ENCODE results near the gene VANGL2. TPM values are rescaled to one million over a fixed set of nuclear protein-coding genes. Genes with fewer than 3 reads are reported as not detected.

VANGL2 gene
- total and polyA plus RNA-seq, 2 of the 8 experiments (the other 6 are each of a cell fraction or from before 2014, with no cell fraction given), result 62.5 to 118 TPM

GRCh38 chr1:160431571-160431970 is 31.2 kb downstream of the VANGL2 start:
- Histone ChIP-seq H3K27ac (ENCODE audit: low read depth, low read length) (no peak overlapping the region), H4K8ac (ENCODE audit: extremely low read depth, insufficient read depth, low read length) (no peak overlapping the region), H3K9me3 (ENCODE audit: insufficient read depth in 2 of 2, low read depth in 1 of 2, low read length in 1 of 2) (no peaks in the 10 kb centered on the region), H2BK12ac (ENCODE audit: low read depth, low read length) (no peak overlapping the region), H4K20me1 (replicated peaks in 1 of 2; ENCODE audit: control insufficient read depth in 1 of 2, insufficient read depth in 2 of 2, low read length in 2 of 2) (peaks cover 0 to 3% of the 10 kb centered on the region in 2 experiments), H3K56ac (replicated peaks; ENCODE audit: insufficient read length, low read depth, low read length) (no peak overlapping the region), H3K4me3 (ENCODE audit: extremely low read depth in 1 of 4, insufficient read depth in 2 of 4, low read depth in 3 of 4, low read length in 4 of 4) (no peak overlapping the region), H2BK20ac (ENCODE audit: low read length) (no peak overlapping the region), H2BK120ac (replicated peaks; ENCODE audit: low read depth, low read length) (no peak overlapping the region), H3K4me1 (replicated peaks in 1 of 4; ENCODE audit: control insufficient read depth in 3 of 4, insufficient read depth in 4 of 4, low read length in 3 of 4) (no peaks in the 10 kb centered on the region), H3K4me2 (ENCODE audit: insufficient read depth in 1 of 2, low read depth in 2 of 2, low read length in 2 of 2) (no peak overlapping the region), H2BK5ac (ENCODE audit: low read depth, low read length) (no peak overlapping the region), H3K27me3 (replicated peaks in 1 of 4; ENCODE audit: control insufficient read depth in 3 of 4, extremely low read depth in 1 of 4, insufficient read depth in 3 of 4, low read length in 3 of 4) (no peaks in the 10 kb centered on the region), H3K23me2 (ENCODE audit: low read depth, low read length) (no peaks in the 10 kb centered on the region; the same call in 1 of the 2 replicates), H2AK5ac (ENCODE audit: low read depth, low read length) (no peak overlapping the region), H3K9ac (replicated peaks in 1 of 4; ENCODE audit: extremely low read depth in 1 of 4, low read depth in 3 of 4, low read length in 3 of 4) (no peak overlapping the region), H4K5ac (ENCODE audit: insufficient read length, low read depth, low read length) (no peak overlapping the region), H3K79me2 (ENCODE audit: control insufficient read depth in 1 of 2, insufficient read depth in 2 of 2, low read length in 2 of 2) (no peaks in the 10 kb centered on the region), H2BK15ac (ENCODE audit: low read length) (no peak overlapping the region), H4K91ac (replicated peaks; ENCODE audit: insufficient read length, low read length) (no peak overlapping the region), H2AFZ (ENCODE audit: low read length) (no peak overlapping the region), H3K14ac (ENCODE audit: insufficient read length) (no peak overlapping the region), H3K79me1 (ENCODE audit: low read depth, low read length) (no peaks in the 10 kb centered on the region), H3K4ac (replicated peaks; ENCODE audit: insufficient read length, low read depth, low read length) (no peak overlapping the region), H3K36me3 (ENCODE audit: control insufficient read depth in 2 of 4, insufficient read depth in 4 of 4, low read length in 3 of 4) (peaks cover 0 to 3% (median 1%) of the 10 kb centered on the region in 4 experiments; a peak in 4 of 8 replicates), H3K18ac (ENCODE audit: extremely low read depth, low read length) (no peak overlapping the region), H3K23ac (ENCODE audit: insufficient read length) (no peak overlapping the region)
- CTCF ChIA-PET (ENCODE audit: partially characterized antibody), result interaction anchor here (0.5 to 5.6 kb wide), 9 partner anchors 10 to 539 kb away, joined by 3 to 67 read pairs (median 3); no protein-coding TSS in a partner anchor
- no peak for TF ChIP-seq SAP30 (IDR thresholded peaks at IDR 0.05; ENCODE audit: insufficient read depth, insufficient replicate concordance, low read length)
- TF ChIP-seq USF2 (IDR thresholded peaks at IDR 0.05; ENCODE audit: low read length), result no peak
- no peak for TF ChIP-seq PHF8 (conservative IDR thresholded peaks at IDR 0.05; ENCODE audit: low read depth, low read length)
- DNase-seq (ENCODE audit: low read depth in 1 of 2, low spot score in 2 of 2) (no peak), FAIRE-seq (no peak)
- 100% methylated on average over 2 of the region's 2 CpGs; no CpG with 5 or more reads in 1 of the 2 experiments for WGBS, 2 experiments (ENCODE audit: extremely low coverage in 1 of 2, insufficient coverage in 1 of 2, insufficient read length in 1 of 2, insufficient replicate concordance in 2 of 2, low coverage in 1 of 2, low lambda C conversion rate in 2 of 2, missing lambda C conversion rate in 1 of 2)
- POLR2A ChIA-PET (ENCODE audit: partially characterized antibody), result interaction anchor here (1.3 kb wide), 1 partner anchor 11 kb away, joined by 5 read pairs; no protein-coding TSS in a partner anchor
